Stomach (tissue), 4 donors: ENCODE results near the gene SMAP2.

ENCODE experiments used
- CTCF ChIP-seq, 7 experiments: fragments of 450-650 bp in 4 of 7; fragments of 200-600 bp in 3 of 7; sonication (generic) in 3 of 7; IDR thresholded peaks; one replicate each; pipeline ENCODE4 v1.5.1; 2016 to 2019; ENCODE audit warnings: antibody characterized with exemption in 7 of 7, control low read depth in 2 of 7, mild to moderate bottlenecking in 1 of 7
- EP300 ChIP-seq: sonication (generic); formaldehyde crosslinking; IDR thresholded peaks from one replicate; pipeline ENCODE4 v1.6.1; 2017; ENCODE audit warnings: antibody characterized with exemption
- POLR2A ChIP-seq, 4 donors: fragments of 450-650 bp; IDR thresholded peaks; one replicate each; pipeline ENCODE4 v1.6.1; 2016; ENCODE audit warnings: antibody characterized with exemption in 4 of 4, control low read depth in 2 of 4, mild to moderate bottlenecking in 1 of 4, moderate library complexity in 1 of 4
- POLR2AphosphoS5 ChIP-seq, 3 donors: sonication (generic); formaldehyde crosslinking; IDR thresholded peaks; one replicate each; pipeline ENCODE4 v1.6.1; 2016; ENCODE audit warnings: antibody characterized with exemption in 3 of 3

- TF ChIP-seq POLR2A (IDR thresholded peaks at IDR 0.05) (no peak), CTCF (IDR thresholded peaks at IDR 0.05) (no peak), POLR2AphosphoS5 (IDR thresholded peaks at IDR 0.05) (no peak), EP300 (no peak)
Measured at GRCh38 chr1:40431385-40431784, 57.9 kb downstream of the SMAP2 start.
